Limb (tissue), 2 donors: ENCODE data around the gene SLC44A1.

Source experiments
- DNase-seq, 2 donors: peaks; one replicate each; pipeline ENCODE4 v3.0.0-alpha.2; 2016; ENCODE audit errors: extremely low spot score in 2 of 2

The SLC44A1 gene

DNA sequence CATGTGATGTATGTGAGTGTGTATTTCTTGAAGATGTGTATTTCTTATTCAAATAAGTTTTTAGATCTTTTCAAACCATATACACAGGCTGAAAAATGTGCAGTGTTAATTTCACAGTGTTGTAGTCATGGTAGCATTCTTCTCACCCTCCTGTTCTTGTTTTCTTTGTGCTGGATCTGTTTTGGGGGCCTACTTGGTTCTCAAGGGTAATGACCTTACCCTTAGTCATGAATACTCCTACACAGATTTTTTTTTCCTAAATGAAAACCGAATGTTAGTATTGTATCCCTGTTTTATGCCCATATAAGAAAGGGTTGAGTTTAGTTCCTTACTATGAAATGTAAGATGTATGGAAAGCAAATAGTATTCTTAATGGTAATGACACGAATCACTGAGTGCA lies 88.0 kb downstream of the SLC44A1 start:
- DNase-seq = no peak

GRCh38 chr9:105333076-105333475 lies 88.6 kb downstream of the SLC44A1 start:
- no peak for DNase-seq

GRCh38 chr9:105333811-105334210 lies 89.4 kb downstream of the SLC44A1 start:
- no peak for DNase-seq

DNA sequence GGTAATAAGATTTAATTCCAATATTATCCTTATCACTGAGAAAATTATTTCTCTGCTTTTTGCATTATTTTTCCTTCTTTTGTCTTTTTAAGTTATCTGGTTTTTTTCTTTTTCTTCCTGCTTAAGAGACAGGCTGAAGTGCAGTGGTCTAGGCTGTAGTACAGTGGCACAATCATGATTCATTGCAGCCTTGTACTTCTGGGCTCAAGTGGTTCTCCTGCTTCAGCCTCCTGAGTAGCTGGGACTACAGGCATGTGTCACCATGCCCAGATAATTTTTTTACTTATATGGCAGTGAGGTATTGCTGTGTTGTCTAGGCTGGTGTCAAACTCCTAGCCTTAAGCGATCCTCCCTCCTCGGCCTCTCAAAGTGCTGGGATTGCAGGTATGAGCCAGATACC lies 93.9 kb downstream of the SLC44A1 start:
- DNase-seq = no peak

DNA sequence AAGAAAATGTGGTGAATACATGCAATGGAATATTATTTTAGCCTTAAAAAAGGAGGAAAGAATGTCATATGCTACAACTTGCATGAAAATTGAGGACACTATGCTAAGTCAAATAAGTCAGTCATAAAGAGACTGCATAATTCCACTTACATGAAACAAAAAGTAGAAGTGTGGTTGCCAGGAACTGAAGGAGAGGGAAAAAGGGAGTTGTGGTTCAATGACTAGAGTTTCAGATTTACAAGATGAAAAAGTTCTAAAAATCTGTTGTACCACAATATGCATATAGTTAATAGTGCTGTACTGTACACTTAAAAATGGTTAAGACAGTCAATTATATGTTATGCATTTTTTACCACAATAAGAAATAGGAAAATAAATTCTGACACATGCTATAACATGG lies 95.4 kb downstream of the SLC44A1 start:
- no peak for DNase-seq

DNA sequence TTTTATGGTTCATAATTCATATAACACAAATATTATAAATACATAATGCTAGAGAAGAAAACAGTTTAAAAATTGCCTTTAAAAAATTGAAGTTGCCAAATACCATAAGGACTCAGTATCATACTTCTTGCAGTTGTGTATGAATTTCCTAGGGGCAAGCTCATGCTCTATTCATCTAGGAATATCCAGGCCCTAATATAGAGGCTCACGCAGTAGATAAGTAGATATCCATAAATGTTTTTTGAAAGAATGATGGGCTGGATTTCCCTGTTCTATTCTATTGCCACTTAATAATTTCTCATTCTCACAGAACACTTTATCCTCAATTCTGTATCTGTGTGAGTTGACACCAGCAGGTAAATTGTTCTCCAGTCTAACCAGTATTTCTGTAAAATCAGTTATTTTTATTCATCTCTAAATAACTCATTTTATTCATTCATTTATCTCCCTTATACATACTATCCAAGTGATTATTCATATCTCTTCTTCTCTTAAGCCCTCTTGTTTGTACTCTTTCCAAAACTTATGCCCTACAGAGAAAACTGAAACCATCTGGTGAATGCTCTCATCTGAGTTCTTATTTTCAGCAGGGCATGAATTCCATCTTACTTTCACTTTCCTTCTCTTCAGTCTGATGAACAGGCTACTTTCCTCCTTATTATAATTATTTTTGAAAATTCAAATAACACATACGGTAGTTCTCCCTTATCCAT lies 97.1 kb downstream of the SLC44A1 start:
- no peak for DNase-seq

DNA sequence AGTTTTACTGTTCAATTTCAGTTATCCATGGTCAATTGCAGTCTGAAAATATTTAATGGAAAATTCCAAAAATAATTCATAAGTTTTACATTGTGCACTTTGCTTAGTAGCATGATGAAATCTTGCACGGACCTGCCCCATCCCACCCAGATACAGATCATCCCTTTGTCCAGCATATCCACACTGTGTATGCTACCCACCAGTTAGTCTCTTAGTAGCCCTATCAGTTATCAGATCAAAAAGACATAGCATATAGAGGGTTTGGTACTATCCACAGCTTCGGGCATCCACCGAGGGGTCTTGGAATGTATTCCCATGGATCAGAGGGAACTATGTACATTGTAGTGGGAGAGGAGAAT lies 97.7 kb downstream of the SLC44A1 start:
- no peak for DNase-seq

GRCh38 chr9:105344283-105344682 lies 99.8 kb downstream of the SLC44A1 start:
- no peak for DNase-seq

GRCh38 chr9:105345626-105346025 lies 101.2 kb downstream of the SLC44A1 start:
- no peak for DNase-seq

DNA sequence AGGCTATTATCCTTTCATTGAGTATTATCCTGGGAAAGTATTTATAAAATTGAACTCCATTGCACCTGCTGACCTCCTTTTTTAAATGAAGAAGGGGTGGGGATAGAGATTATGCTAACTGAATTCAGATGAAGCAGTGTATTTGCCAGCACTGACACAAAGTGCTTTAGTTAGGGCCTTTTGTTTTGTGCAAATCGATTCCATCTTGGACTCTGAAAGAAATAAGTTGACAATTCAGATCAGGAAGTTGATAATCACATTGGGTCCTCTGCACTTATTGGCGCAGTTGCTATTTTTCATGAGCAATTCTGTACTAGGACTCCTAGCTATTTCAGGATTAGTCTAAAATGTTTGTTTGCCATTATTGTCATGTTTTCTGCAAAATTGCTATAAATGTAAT lies 101.8 kb downstream of the SLC44A1 start:
- DNase-seq = no peak

- DNase-seq = no peak
These were observed 110.0 kb downstream of the SLC44A1 start for GRCh38 chr9:105354448-105354847.

GRCh38 chr9:105355781-105356180 lies 111.3 kb downstream of the SLC44A1 start:
- DNase-seq = no peak

DNA sequence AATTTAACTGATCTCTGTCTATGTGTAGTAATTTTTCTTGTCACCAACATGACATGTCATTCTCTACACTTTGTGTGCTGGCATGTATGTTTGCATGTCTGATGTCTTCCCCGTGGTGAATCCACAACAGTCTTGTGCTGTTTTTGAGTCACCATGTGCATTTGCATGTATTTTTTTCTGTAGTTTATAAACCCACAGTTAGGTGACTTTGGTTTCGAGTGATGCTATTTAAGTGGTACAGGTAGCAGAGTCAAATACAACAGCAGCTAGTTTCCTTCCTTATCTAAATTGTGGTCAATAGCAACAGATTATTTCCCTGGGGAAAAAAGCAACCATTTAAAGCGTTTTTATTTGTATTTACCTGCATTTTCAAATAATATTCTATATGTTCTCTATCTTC lies 113.5 kb downstream of the SLC44A1 start:
- no peak for DNase-seq

GRCh38 chr9:105359892-105360291 lies 115.4 kb downstream of the SLC44A1 start:
- DNase-seq = no peak

GRCh38 chr9:105360344-105360743 lies 115.9 kb downstream of the SLC44A1 start:
- DNase-seq = no peak

- DNase-seq = no peak
These were observed 117.4 kb downstream of the SLC44A1 start for GRCh38 chr9:105361873-105362272.

- no peak for DNase-seq
These were observed 118.0 kb downstream of the SLC44A1 start for GRCh38 chr9:105362470-105362869.

DNA sequence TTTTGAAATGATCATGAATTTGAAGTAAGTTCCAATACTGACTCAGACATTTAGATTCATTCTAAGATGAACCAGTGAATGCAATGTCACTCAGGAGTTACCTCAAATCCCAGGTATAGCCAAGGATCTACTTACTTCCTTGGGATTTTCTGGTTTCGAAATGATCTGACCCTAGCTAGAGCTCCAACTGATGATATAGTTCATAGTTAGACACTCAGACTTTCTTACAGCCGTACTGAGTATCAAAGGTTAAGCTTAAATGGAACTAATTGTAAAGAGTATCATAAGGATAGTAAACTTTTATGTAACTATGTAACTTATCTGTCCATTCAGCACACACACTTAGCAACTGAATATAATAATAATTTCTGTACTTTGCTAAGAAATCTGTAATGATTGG lies 119.4 kb downstream of the SLC44A1 start:
- no peak for DNase-seq

- DNase-seq = no peak
These were observed 125.5 kb downstream of the SLC44A1 start for GRCh38 chr9:105369911-105370310.

GRCh38 chr9:105373723-105374122 lies 129.3 kb downstream of the SLC44A1 start:
- no peak for DNase-seq

GRCh38 chr9:105375323-105375722 lies 130.9 kb downstream of the SLC44A1 start:
- DNase-seq = no peak

- DNase-seq = no peak
These were observed 132.4 kb downstream of the SLC44A1 start for GRCh38 chr9:105376893-105377292.

GRCh38 chr9:105385381-105385985 lies 141.0 kb downstream of the SLC44A1 start:
- no peak for DNase-seq

DNA sequence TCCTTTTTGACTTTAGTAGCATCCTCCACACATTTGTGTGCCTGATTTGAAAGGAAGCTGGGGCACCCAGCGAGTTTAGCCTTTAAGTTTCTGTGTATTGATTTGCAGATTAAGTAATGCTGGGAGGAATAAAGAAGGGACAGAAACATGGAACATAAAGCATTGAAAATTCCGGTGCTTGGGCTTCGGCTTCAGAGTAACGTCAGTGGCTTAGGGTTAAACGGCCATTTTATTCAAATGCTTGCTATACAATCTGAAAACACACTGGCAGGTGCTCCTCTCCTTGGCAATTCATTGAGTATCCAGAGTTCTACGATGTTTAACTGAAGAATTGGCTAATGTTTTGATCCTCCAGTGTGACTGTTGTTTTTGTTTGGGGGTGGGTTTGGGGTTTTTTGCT lies 145.3 kb downstream of the SLC44A1 start:
- no peak for DNase-seq
